Upper lobe of left lung (tissue), 6 donors: ENCODE data around the gene KCNK4. TPM values are rescaled to one million over a fixed set of nuclear protein-coding genes. Genes with fewer than 3 reads are reported as not detected.

Source experiments
- ATAC-seq, 2 donors: fragments of 200-7000 bp; cut with Tn5 transposase; one replicate each; pipeline ENCODE4 v1.9.1; 2022; ENCODE audit warnings: mild to moderate bottlenecking in 2 of 2, moderate library complexity in 2 of 2; ENCODE audit not compliant: low FRiP score in 2 of 2
- DNase-seq, 2 donors: peaks; one replicate each; pipeline ENCODE4 v3.0.0-alpha.2; 2019 to 2020
- H3K27ac ChIP-seq, 4 donors: fragments of 200-600 bp; sonication (generic); one replicate each; pipeline ENCODE4 v1.5.1; 2016 to 2019
- H3K27me3 ChIP-seq, 4 donors: fragments of 200-600 bp; sonication (generic); one replicate each; pipeline ENCODE4 v1.5.1; 2017 to 2019
- H3K36me3 ChIP-seq, 4 donors: fragments of 200-600 bp; sonication (generic); one replicate each; pipeline ENCODE4 v1.5.1; 2016 to 2019
- H3K4me1 ChIP-seq, 4 donors: fragments of 200-600 bp; sonication (generic); one replicate each; pipeline ENCODE4 v1.5.1; 2018 to 2019
- H3K4me3 ChIP-seq, 4 donors: fragments of 200-600 bp; sonication (generic); one replicate each; pipeline ENCODE4 v1.5.1; 2017 to 2019; ENCODE audit warnings: mild to moderate bottlenecking in 2 of 4, moderate library complexity in 1 of 4
- H3K9me3 ChIP-seq, 4 donors: fragments of 200-600 bp; sonication (generic); one replicate each; pipeline ENCODE4 v1.5.1; 2018 to 2019
- EP300 ChIP-seq, 4 donors: sonication (generic); formaldehyde crosslinking; IDR thresholded peaks; one replicate each; pipeline ENCODE4 v1.5.1; 2017; ENCODE audit warnings: antibody characterized with exemption in 4 of 4, control low read depth in 2 of 4
- POLR2A ChIP-seq, 4 donors: fragments of 450-650 bp; IDR thresholded peaks; one replicate each; pipeline ENCODE4 v1.5.1; 2016 to 2017; ENCODE audit warnings: antibody characterized with exemption in 4 of 4, mild to moderate bottlenecking in 2 of 4
- POLR2AphosphoS5 ChIP-seq, 2 donors: sonication (generic); formaldehyde crosslinking; IDR thresholded peaks; one replicate each; pipeline ENCODE4 v1.5.1; 2017; ENCODE audit warnings: antibody characterized with exemption in 2 of 2
- WGBS, 2 donors: methylation state at CpG; one replicate each; pipeline ENCODE4 v1.1.5; 2017 to 2018; 5-methylcytosine and 5-hydroxymethylcytosine counted together
- total RNA-seq, 6 donors: library from RNA; depleted of rRNA in 4 of 6; stranded (reverse); fragments of >200 nt in 4 of 6; gene quantifications; one replicate each; pipeline versions ENCODE4 v1.1.0 to v1.2.1, GENCODE V29; 2016 to 2021
- TF ChIP-seq, protein P1 (sequence below), 6 experiments: fragments of 450-650 bp in 4 of 6; fragments of 200-600 bp in 2 of 6; sonication (generic) in 2 of 6; IDR thresholded peaks; one replicate each; pipeline ENCODE4 v1.5.1; 2016 to 2019; ENCODE audit warnings: antibody characterized with exemption in 6 of 6
- donor health status: DM: no; HTN: no; CAD: no; lungs with moderate emphysema.
- donor health status: DM: no; HTN: yes; CAD: no; lungs with severe emphysema.

The KCNK4 gene
- total RNA-seq, 6 donors from 2014 or later = 0.17 to 0.55 (median 0.26) TPM; not detected in 3

DNA sequence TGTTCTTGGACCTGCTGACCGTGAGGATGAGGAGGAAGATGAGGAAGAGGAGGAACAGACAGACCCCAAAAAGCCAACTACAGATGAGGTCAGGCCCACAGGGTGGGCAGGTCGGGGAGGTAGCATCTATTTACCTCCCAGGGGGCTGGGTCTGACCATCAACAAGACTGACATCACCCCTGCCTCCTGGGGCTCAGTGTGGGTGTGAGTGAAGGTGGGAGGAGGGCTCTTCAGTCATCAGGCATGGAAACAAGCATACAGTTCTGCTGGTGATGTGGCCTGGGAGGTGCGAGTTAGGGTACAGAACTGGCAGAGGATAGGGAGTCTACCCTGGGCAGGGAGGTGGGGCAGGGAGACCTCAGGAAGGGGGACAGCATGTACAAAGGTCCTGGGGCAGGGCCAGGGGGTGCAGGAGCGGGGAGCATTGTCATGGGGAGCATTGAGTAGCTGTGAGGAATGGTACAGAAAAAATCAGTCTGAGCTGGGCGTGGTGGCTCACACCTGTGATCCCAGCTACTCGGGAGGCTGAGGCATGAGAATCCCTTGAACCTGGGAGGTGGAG, 30.9 kb upstream of the KCNK4 start:
- Histone ChIP-seq H3K4me1 (no peaks in the 10 kb centered on the region), H3K9me3 (no peaks in the 10 kb centered on the region), H3K27me3 (no peaks in the 10 kb centered on the region), H3K27ac (no peak overlapping the region), H3K4me3 (no peak overlapping the region), H3K36me3 (peaks cover 19 to 96% (median 83%) of the 10 kb centered on the region in 4 donors)
- DNase-seq (no peak), ATAC-seq (no peak)
- TF ChIP-seq POLR2AphosphoS5 (IDR thresholded peaks at IDR 0.05) (no peak), EP300 (IDR thresholded peaks at IDR 0.05) (no peak), POLR2A (IDR thresholded peaks at IDR 0.05) (no peak)
- TF ChIP-seq, protein P1, sequence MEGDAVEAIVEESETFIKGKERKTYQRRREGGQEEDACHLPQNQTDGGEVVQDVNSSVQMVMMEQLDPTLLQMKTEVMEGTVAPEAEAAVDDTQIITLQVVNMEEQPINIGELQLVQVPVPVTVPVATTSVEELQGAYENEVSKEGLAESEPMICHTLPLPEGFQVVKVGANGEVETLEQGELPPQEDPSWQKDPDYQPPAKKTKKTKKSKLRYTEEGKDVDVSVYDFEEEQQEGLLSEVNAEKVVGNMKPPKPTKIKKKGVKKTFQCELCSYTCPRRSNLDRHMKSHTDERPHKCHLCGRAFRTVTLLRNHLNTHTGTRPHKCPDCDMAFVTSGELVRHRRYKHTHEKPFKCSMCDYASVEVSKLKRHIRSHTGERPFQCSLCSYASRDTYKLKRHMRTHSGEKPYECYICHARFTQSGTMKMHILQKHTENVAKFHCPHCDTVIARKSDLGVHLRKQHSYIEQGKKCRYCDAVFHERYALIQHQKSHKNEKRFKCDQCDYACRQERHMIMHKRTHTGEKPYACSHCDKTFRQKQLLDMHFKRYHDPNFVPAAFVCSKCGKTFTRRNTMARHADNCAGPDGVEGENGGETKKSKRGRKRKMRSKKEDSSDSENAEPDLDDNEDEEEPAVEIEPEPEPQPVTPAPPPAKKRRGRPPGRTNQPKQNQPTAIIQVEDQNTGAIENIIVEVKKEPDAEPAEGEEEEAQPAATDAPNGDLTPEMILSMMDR (IDR thresholded peaks at IDR 0.05) = no peak
- WGBS, 2 donors = 88 to 95% methylated on average over 6 of the region's 6 CpGs

DNA sequence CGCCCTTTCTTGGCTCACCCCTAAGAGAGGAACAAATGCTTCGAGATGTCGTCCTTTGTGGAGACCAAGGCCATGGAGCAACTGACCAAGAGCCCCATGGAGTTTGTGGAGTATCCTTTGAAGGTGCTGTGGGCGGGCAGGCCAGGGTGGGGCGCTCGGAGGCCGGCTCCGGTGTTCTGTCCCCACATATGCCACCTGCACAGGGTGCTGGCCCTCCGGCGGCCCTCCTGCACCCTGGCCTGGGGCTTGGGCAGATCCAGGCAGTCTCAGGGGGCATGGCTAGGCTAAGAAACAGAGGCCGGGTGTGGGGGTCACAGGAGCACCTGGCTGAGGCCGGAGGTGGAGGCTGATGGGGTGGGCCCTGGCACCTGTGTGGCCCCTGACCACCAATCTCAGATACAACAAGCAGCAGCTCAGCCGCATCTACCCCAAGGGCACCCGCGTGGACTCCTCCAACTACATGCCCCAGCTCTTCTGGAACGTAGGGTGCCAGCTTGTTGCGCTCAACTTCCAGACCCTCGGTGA, 29.5 kb upstream of the KCNK4 start:
- Histone ChIP-seq H3K4me1 (no peaks in the 10 kb centered on the region), H3K4me3 (no peak overlapping the region), H3K27me3 (no peaks in the 10 kb centered on the region), H3K9me3 (no peaks in the 10 kb centered on the region), H3K27ac (no peak overlapping the region), H3K36me3 (peaks cover 15 to 97% (median 84%) of the 10 kb centered on the region in 4 donors)
- peak in 1 of 2 donors; percentile 79 for DNase-seq
- no peak for ATAC-seq
- TF ChIP-seq, protein P1 (IDR thresholded peaks at IDR 0.05) = no peak
- TF ChIP-seq EP300 (IDR thresholded peaks at IDR 0.05) = no peak
- no peak for TF ChIP-seq POLR2AphosphoS5 (IDR thresholded peaks at IDR 0.05)
- no peak for TF ChIP-seq POLR2A (IDR thresholded peaks at IDR 0.05)
- WGBS, 2 donors = 95 to 96% methylated on average over 8 to 13 of the region's 18 CpGs

DNA sequence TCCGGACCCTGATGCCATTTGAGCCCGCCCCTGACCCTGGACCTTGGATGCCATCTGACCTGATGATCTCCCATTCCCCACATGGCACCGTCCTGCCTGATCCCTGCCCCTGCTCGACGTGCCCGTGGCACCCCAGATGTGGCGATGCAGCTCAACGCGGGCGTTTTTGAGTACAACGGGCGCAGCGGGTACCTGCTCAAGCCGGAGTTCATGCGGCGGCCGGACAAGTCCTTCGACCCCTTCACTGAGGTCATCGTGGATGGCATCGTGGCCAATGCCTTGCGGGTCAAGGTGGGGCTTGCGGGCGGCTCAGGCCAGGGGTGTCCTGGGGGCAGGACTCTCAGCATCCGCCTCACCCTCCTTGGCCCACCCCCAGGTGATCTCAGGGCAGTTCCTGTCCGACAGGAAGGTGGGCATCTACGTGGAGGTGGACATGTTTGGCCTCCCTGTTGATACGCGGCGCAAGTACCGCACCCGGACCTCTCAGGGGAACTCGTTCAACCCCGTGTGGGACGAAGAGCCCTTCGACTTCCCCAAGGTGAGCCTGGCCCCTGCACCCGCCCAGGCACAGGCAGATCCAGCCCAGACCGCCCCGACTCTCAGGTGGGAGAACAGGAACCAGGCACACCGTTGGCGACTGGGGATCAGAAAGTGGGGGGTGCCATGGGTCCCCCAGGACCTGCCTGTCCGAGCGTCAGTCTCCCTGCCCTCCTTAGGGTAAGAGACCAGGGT, 28.7 kb upstream of the KCNK4 start:
- no peak overlapping the region for H3K27ac ChIP-seq
- WGBS, 2 donors = 92 to 94% methylated on average over 32 to 36 of the region's 42 CpGs
- peaks cover 14 to 94% (median 82%) of the 10 kb centered on the region in 4 donors for H3K36me3 ChIP-seq
- H3K4me3 ChIP-seq = no peak overlapping the region
- ATAC-seq (no peak), DNase-seq (peak in 1 of 2 donors; percentile 78)
- no peaks in the 10 kb centered on the region for H3K27me3 ChIP-seq
- TF ChIP-seq EP300 (IDR thresholded peaks at IDR 0.05) (no peak), POLR2AphosphoS5 (IDR thresholded peaks at IDR 0.05) (no peak), POLR2A (IDR thresholded peaks at IDR 0.05) (no peak)
- TF ChIP-seq, protein P1 (IDR thresholded peaks at IDR 0.05) = no peak
- no peaks in the 10 kb centered on the region for H3K9me3 ChIP-seq
- peaks cover 3 to 5% (median 5%) of the 10 kb centered on the region in 4 donors for H3K4me1 ChIP-seq

- Histone ChIP-seq H3K4me3 (no peak overlapping the region), H3K27ac (no peak overlapping the region), H3K36me3 (peaks cover 14 to 86% (median 76%) of the 10 kb centered on the region in 4 donors), H3K9me3 (no peaks in the 10 kb centered on the region), H3K4me1 (peaks cover 10 to 14% (median 13%) of the 10 kb centered on the region in 4 donors), H3K27me3 (no peaks in the 10 kb centered on the region)
- TF ChIP-seq POLR2AphosphoS5 (IDR thresholded peaks at IDR 0.05) (no peak), EP300 (IDR thresholded peaks at IDR 0.05) (no peak), POLR2A (IDR thresholded peaks at IDR 0.05) (no peak)
- TF ChIP-seq, protein P1 (IDR thresholded peaks at IDR 0.05) = no peak
- DNase-seq (no peak), ATAC-seq (no peak)
- 81 to 89% methylated on average over 12 to 22 of the region's 29 CpGs for WGBS, 2 donors
These were observed 27.8 kb upstream of the KCNK4 start for GRCh38 chr11:64263021-64263946.
